ENCODE results near the gene TIMP2. TPM values are rescaled to one million over a fixed set of nuclear protein-coding genes. Genes with fewer than 3 reads are reported as not detected.

The TIMP2 gene
- total RNA-seq, 2 experiments from 2014 or later = 0.54 TPM; not detected in 1

DNA sequence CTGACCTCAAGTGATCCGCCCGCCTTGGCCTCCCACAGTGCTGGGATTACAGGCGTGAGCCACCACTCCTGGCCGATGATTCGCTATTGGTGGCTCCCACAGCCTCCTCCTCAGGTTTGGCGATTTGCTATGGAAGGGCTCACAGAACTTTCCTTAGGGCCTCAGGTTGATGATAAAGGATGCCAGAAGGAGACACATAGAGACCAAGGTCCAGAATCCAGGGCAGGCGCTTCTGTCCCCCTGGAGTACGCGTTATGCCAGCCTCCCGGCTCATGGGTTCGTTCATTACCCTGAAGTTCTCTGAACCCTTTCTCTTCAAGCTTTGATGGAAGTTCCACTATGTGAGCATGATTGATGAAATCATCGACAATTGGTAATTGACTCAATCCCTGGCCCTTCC, 34.6 kb upstream of the TIMP2 start:
- H4K20me1 ChIP-seq (ENCODE audit: insufficient read depth, low read length) = no peaks in the 10 kb centered on the region
- H3K4me2 ChIP-seq (ENCODE audit: low read length) = no peak overlapping the region
- H3K27ac ChIP-seq (ENCODE audit: low read depth, low read length, poor library complexity, severe bottlenecking) = no peak overlapping the region
- H3K36me3 ChIP-seq (ENCODE audit: insufficient read depth, low read length) = no peaks in the 10 kb centered on the region
- TF ChIP-seq EZH2phosphoT487 (IDR thresholded peaks at IDR 0.05; ENCODE audit: borderline replicate concordance, low read depth, low read length) = no peak
- TF ChIP-seq, protein P1, sequence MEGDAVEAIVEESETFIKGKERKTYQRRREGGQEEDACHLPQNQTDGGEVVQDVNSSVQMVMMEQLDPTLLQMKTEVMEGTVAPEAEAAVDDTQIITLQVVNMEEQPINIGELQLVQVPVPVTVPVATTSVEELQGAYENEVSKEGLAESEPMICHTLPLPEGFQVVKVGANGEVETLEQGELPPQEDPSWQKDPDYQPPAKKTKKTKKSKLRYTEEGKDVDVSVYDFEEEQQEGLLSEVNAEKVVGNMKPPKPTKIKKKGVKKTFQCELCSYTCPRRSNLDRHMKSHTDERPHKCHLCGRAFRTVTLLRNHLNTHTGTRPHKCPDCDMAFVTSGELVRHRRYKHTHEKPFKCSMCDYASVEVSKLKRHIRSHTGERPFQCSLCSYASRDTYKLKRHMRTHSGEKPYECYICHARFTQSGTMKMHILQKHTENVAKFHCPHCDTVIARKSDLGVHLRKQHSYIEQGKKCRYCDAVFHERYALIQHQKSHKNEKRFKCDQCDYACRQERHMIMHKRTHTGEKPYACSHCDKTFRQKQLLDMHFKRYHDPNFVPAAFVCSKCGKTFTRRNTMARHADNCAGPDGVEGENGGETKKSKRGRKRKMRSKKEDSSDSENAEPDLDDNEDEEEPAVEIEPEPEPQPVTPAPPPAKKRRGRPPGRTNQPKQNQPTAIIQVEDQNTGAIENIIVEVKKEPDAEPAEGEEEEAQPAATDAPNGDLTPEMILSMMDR (conservative IDR thresholded peaks at IDR 0.05; ENCODE audit: low read length) = no peak
- ChIA-PET POLR2A (interaction anchor here (0.7 kb wide), 1 partner anchor 1904 kb away, joined by 5 read pairs; no protein-coding TSS in a partner anchor), CTCF (ENCODE audit: unreplicated experiment) (no interaction called here)
- no TSS peak for BruUV-seq (replicated peaks)
- no peaks in the 10 kb centered on the region for H3K79me2 ChIP-seq (ENCODE audit: insufficient read depth, low read depth, low read length)
- H2AFZ ChIP-seq (ENCODE audit: low read length) = no peak overlapping the region
- no peaks in the 10 kb centered on the region for H3K9me2 ChIP-seq (ENCODE audit: insufficient read depth, low read length)
- H3K4me1 ChIP-seq (ENCODE audit: insufficient read depth, low read length, poor library complexity, severe bottlenecking) = peaks cover 3% of the 10 kb centered on the region
- no peak for DNase-seq (ENCODE audit: low spot score)
- intact Hi-C loops (cut with micrococcal nuclease; ENCODE audit: unreplicated experiment) = no loop called here
- no peaks in the 10 kb centered on the region for H3K9me3 ChIP-seq (ENCODE audit: low read length)
- H3K4me3 ChIP-seq (ENCODE audit: low read depth, low read length, poor library complexity, severe bottlenecking) = no peak overlapping the region

DNA sequence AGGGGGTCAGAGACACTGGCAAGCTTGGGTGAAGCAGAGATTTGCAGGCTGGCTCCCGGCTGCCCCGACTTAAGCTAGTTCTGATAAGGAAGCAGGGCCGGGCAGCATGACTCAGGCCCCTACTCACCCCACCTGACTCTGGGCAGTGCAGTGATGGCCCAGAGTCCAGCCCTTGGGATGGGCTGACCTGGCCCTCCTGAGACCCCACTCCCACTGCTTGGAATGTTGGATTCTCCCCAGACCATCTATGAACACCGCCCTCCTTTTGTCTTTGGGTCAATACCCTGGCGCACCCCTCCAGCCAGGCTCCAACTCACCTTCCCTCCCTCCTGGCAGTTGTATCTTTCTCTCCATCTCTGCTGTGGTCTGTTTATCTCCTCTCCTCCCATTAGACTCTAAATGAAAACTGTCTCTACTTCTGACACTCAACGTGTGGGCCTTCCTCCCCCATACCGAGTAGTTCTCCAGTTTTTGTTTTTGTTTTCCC, 33.5 kb upstream of the TIMP2 start:
- CTCF ChIA-PET (ENCODE audit: unreplicated experiment) = no interaction called here

DNA sequence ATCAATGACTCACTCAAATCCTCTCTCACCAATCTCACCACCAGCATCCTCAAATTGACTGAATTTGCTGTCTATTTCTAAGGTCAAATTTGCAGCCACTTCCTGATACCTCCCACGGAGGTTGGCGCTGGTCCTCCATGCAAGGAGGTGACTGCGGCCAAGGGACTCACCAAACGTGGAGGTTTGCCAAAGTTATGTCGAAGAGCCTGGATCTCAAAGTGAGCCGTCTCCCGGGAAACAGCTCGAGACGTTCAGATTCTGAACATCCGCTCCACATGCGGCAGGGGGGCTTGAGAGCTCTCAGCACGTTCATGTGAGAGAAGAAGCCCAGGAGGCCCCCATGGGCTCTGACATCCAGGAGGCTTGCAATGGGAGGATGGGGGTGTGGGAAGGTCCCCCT, 31.9 kb upstream of the TIMP2 start:
- no peak for DNase-seq (ENCODE audit: low spot score)
- no peak for TF ChIP-seq EZH2phosphoT487 (IDR thresholded peaks at IDR 0.05; ENCODE audit: borderline replicate concordance, low read depth, low read length)
- TF ChIP-seq, protein P1 (conservative IDR thresholded peaks at IDR 0.05; ENCODE audit: low read length) = no peak
- Histone ChIP-seq H2AFZ (ENCODE audit: low read length) (no peak overlapping the region), H3K4me1 (ENCODE audit: insufficient read depth, low read length, poor library complexity, severe bottlenecking) (no peaks in the 10 kb centered on the region), H3K9me2 (ENCODE audit: insufficient read depth, low read length) (no peaks in the 10 kb centered on the region), H3K4me2 (ENCODE audit: low read length) (no peak overlapping the region), H3K9me3 (ENCODE audit: low read length) (no peaks in the 10 kb centered on the region), H3K27ac (ENCODE audit: low read depth, low read length, poor library complexity, severe bottlenecking) (no peak overlapping the region), H3K79me2 (ENCODE audit: insufficient read depth, low read depth, low read length) (no peaks in the 10 kb centered on the region), H3K36me3 (ENCODE audit: insufficient read depth, low read length) (no peaks in the 10 kb centered on the region), H4K20me1 (ENCODE audit: insufficient read depth, low read length) (no peaks in the 10 kb centered on the region), H3K4me3 (ENCODE audit: low read depth, low read length, poor library complexity, severe bottlenecking) (no peak overlapping the region)
- ChIA-PET CTCF (ENCODE audit: unreplicated experiment) (no interaction called here), POLR2A (no interaction called here)
- BruUV-seq (replicated peaks) = no TSS peak
- intact Hi-C loops (cut with micrococcal nuclease; ENCODE audit: unreplicated experiment) = no loop called here

More for the DNA sequence above, 33.5 kb upstream of the TIMP2 start:
- Histone ChIP-seq H3K79me2 (ENCODE audit: insufficient read depth, low read depth, low read length) (no peaks in the 10 kb centered on the region), H4K20me1 (ENCODE audit: insufficient read depth, low read length) (no peaks in the 10 kb centered on the region), H3K9me3 (ENCODE audit: low read length) (no peaks in the 10 kb centered on the region), H3K27ac (ENCODE audit: low read depth, low read length, poor library complexity, severe bottlenecking) (no peak overlapping the region), H3K36me3 (ENCODE audit: insufficient read depth, low read length) (no peaks in the 10 kb centered on the region), H3K4me1 (ENCODE audit: insufficient read depth, low read length, poor library complexity, severe bottlenecking) (no peaks in the 10 kb centered on the region), H3K9me2 (ENCODE audit: insufficient read depth, low read length) (no peaks in the 10 kb centered on the region), H2AFZ (ENCODE audit: low read length) (no peak overlapping the region), H3K4me2 (ENCODE audit: low read length) (no peak overlapping the region), H3K4me3 (ENCODE audit: low read depth, low read length, poor library complexity, severe bottlenecking) (no peak overlapping the region)
- DNase-seq (ENCODE audit: low spot score) = no peak
- BruUV-seq (replicated peaks) = no TSS peak
- POLR2A ChIA-PET = no interaction called here
- TF ChIP-seq, protein P1 (conservative IDR thresholded peaks at IDR 0.05; ENCODE audit: low read length) = no peak
- no peak for TF ChIP-seq EZH2phosphoT487 (IDR thresholded peaks at IDR 0.05; ENCODE audit: borderline replicate concordance, low read depth, low read length)
- intact Hi-C loops (cut with micrococcal nuclease; ENCODE audit: unreplicated experiment) = no loop called here

Data from OCI-LY7 (cell line).